Pancreas (tissue), 10 donors: Measurements from ENCODE around the gene OR6M1. TPM values are rescaled to one million over a fixed set of nuclear protein-coding genes. Genes with fewer than 3 reads are reported as not detected.
A peak's percentile ranks its signal among the peaks of the same experiment; 100 is the strongest.

Source experiments
- ATAC-seq, 4 donors: fragments of 200-7000 bp; cut with Tn5 transposase; one replicate each; pipeline versions ENCODE4 v1.8.0 to v1.9.1; 2020; ENCODE audit warnings: mild to moderate bottlenecking in 4 of 4, moderate library complexity in 4 of 4
- DNase-seq, 6 donors: peaks; one replicate each; pipeline ENCODE4 v3.0.0-alpha.2; 2020
- FAIRE-seq: peaks from 2 replicates; lab custom pipeline; 2012; peaks lifted over from hg19 to GRCh38; lab: Jason Lieb, UNC
- H3K27ac ChIP-seq, 4 donors: fragments of 200-600 bp; sonication (generic); 1 replicate in 3 of 4; 2 replicates in 1 of 4; pipeline versions ENCODE4 v1.5.0 to v1.8.0; 2020
- H3K27me3 ChIP-seq, 4 donors: fragments of 200-600 bp; one replicate each; pipeline ENCODE4 v1.8.0; 2021
- H3K36me3 ChIP-seq, 3 donors: fragments of 200-600 bp; sonication (generic) in 1 of 3; one replicate each; pipeline versions ENCODE4 v1.5.0 to v1.8.0; 2020 to 2021
- H3K4me1 ChIP-seq, 3 donors: fragments of 200-600 bp; one replicate each; pipeline ENCODE4 v1.8.0; 2021
- H3K4me3 ChIP-seq, 4 donors: fragments of 200-600 bp; sonication (generic) in 2 of 4; one replicate each; pipeline versions ENCODE4 v1.5.0 to v1.8.0; 2020 to 2021
- H3K9me3 ChIP-seq, 4 donors: fragments of 200-600 bp; one replicate each; pipeline ENCODE4 v1.8.0; 2021
- CTCF ChIP-seq, 4 donors: fragments of 200-600 bp; sonication (generic) in 3 of 4; IDR thresholded peaks; one replicate each; pipeline versions ENCODE4 v1.5.0 to v1.8.0; 2021; ENCODE audit warnings: antibody characterized with exemption in 4 of 4
- WGBS, 2 donors: extraction: QIAGEN DNeasy Blood & Tissue Kit; methylation state at CpG; one replicate each; pipeline ENCODE4 v1.1.7; 2013; 5-methylcytosine and 5-hydroxymethylcytosine counted together
- intact Hi-C, 3 donors: fragments of 100-400 bp; cut with DNase I; formaldehyde crosslinking; loops; one replicate each; pipeline versions ENCODE4 v1.11.1 to v1.14.2; 2022
- polyA plus RNA-seq, 2 donors: library from polyadenylated mRNA; stranded (reverse); fragments of 200-250 nt; gene quantifications; one replicate each; pipeline ENCODE4 v1.2.3, GENCODE V29; 2013
- total RNA-seq, 6 donors: library from RNA; stranded (reverse); fragmentation: NEBNext Ultra II Directional in 4 of 6; extraction: Animal tissue kit (Norgen Biotek cat#: 25700) in 4 of 6; gene quantifications; one replicate each; pipeline versions ENCODE4 v1.2.1 to v1.2.4, GENCODE V29; 2021 to 2023
- donor health status: healthy with polysubstance abuse.
- donor health status: DM: no; HTN: no; CAD: no; lungs with moderate emphysema.
- donor health status: DM: no; HTN: no; CAD: no.
- donor health status: control.
- donor health status: control.
- donor health status: Bipolar disorder and iron deficiency.
- donor health status: DM: yes; HTN: yes; CAD: no.
- donor health status: DM: no; HTN: no; CAD: no.
- donor health status: DM: no; HTN: no; CAD: no.
- donor health status: DM: yes; HTN: yes; CAD: no.

The OR6M1 gene
- total and polyA plus RNA-seq, 8 donors, result not detected

- Histone ChIP-seq H3K27me3 (no peaks in the 10 kb centered on the region), H3K4me1 (peaks cover 12 to 18% (median 14%) of the 10 kb centered on the region in 3 donors), H3K9me3 (no peaks in the 10 kb centered on the region), H3K36me3 (no peaks in the 10 kb centered on the region), H3K4me3 (peak overlapping the region in 1 of 4 donors; percentile 27), H3K27ac (peak overlapping the region; percentile 83 to 88 (median 86))
- no peak for TF ChIP-seq CTCF (IDR thresholded peaks at IDR 0.05)
- FAIRE-seq (no peak), ATAC-seq (peak; percentile 75 to 82 (median 76)), DNase-seq (peak in 4 of 6 donors; percentile 43 to 89 (median 74))
- WGBS, 2 donors, result 23 to 29% methylated on average over 4 of the region's 4 CpGs
- intact Hi-C loops, result no loop called here
These were observed 9.0 kb downstream of the OR6M1 start for GRCh38 chr11:123797114-123797513.

- H3K36me3 ChIP-seq, result no peaks in the 10 kb centered on the region
- DNase-seq (no peak), ATAC-seq (no peak), FAIRE-seq (no peak)
- peaks cover 7 to 18% (median 11%) of the 10 kb centered on the region in 3 donors for H3K4me1 ChIP-seq
- 92 to 96% methylated on average over 1 of the region's 1 CpG for WGBS, 2 donors
- no peaks in the 10 kb centered on the region for H3K9me3 ChIP-seq
- no peak for TF ChIP-seq CTCF (IDR thresholded peaks at IDR 0.05)
- H3K27me3 ChIP-seq, result no peaks in the 10 kb centered on the region
- H3K4me3 ChIP-seq, result no peak overlapping the region
- intact Hi-C loops, result no loop called here
- H3K27ac ChIP-seq, result peak overlapping the region; percentile 83 to 88 (median 86)
These were observed 9.9 kb downstream of the OR6M1 start for GRCh38 chr11:123796226-123796625.

- H3K9me3 ChIP-seq, result no peaks in the 10 kb centered on the region
- DNase-seq (no peak), FAIRE-seq (no peak), ATAC-seq (no peak)
- H3K36me3 ChIP-seq, result no peaks in the 10 kb centered on the region
- H3K27ac ChIP-seq, result no peak overlapping the region
- 70% methylated on average over 1 of the region's 1 CpG for WGBS, 2 donors
- H3K4me3 ChIP-seq, result no peak overlapping the region
- no peaks in the 10 kb centered on the region for H3K4me1 ChIP-seq
- intact Hi-C loops, result no loop called here
- H3K27me3 ChIP-seq, result no peaks in the 10 kb centered on the region
- no peak for TF ChIP-seq CTCF (IDR thresholded peaks at IDR 0.05)
These were observed 22.6 kb downstream of the OR6M1 start for GRCh38 chr11:123783536-123783935.

GRCh38 chr11:123778511-123778910, 27.6 kb downstream of the OR6M1 start:
- Histone ChIP-seq H3K27me3 (no peaks in the 10 kb centered on the region), H3K36me3 (no peaks in the 10 kb centered on the region), H3K9me3 (no peaks in the 10 kb centered on the region), H3K4me3 (no peak overlapping the region), H3K4me1 (no peaks in the 10 kb centered on the region), H3K27ac (no peak overlapping the region)
- 80 to 100% methylated on average over 1 of the region's 1 CpG for WGBS, 2 donors
- FAIRE-seq (no peak), ATAC-seq (no peak), DNase-seq (no peak)
- intact Hi-C loops, result no loop called here
- TF ChIP-seq CTCF (IDR thresholded peaks at IDR 0.05), result no peak

- FAIRE-seq (no peak), ATAC-seq (no peak), DNase-seq (no peak)
- no peaks in the 10 kb centered on the region for H3K36me3 ChIP-seq
- 71 to 76% methylated on average over 4 of the region's 4 CpGs for WGBS, 2 donors
- H3K9me3 ChIP-seq, result no peaks in the 10 kb centered on the region
- no peak overlapping the region for H3K4me3 ChIP-seq
- no peaks in the 10 kb centered on the region for H3K27me3 ChIP-seq
- no peaks in the 10 kb centered on the region for H3K4me1 ChIP-seq
- no peak overlapping the region for H3K27ac ChIP-seq
- no peak for TF ChIP-seq CTCF (IDR thresholded peaks at IDR 0.05)
- intact Hi-C loops, result no loop called here
These were observed 30.2 kb downstream of the OR6M1 start for GRCh38 chr11:123775715-123776549.
